ENCODE measurements around the gene SMIM28.

Gene SMIM28

GRCh38 chr6:138430361-138431145 lies 52.8 kb downstream of the SMIM28 start:
- DNase-seq (ENCODE audit: low spot score) = no peak

GRCh38 chr6:138431256-138432062 lies 53.8 kb downstream of the SMIM28 start:
- DNase-seq (ENCODE audit: low spot score) = no peak

GRCh38 chr6:138432063-138432356 lies 54.3 kb downstream of the SMIM28 start:
- no peak for DNase-seq (ENCODE audit: low spot score)
